HG02943 (cell line): ENCODE data around the gene DMBT1.

Experiments
- ATAC-seq: cut with Tn5 transposase; IDR thresholded peaks from one replicate; pipeline ENCODE4 v1.9.1; 2021; ENCODE audit warnings: mild to moderate bottlenecking, low read depth, moderate library complexity; ENCODE audit not compliant: unreplicated experiment

DMBT1 gene

DNA sequence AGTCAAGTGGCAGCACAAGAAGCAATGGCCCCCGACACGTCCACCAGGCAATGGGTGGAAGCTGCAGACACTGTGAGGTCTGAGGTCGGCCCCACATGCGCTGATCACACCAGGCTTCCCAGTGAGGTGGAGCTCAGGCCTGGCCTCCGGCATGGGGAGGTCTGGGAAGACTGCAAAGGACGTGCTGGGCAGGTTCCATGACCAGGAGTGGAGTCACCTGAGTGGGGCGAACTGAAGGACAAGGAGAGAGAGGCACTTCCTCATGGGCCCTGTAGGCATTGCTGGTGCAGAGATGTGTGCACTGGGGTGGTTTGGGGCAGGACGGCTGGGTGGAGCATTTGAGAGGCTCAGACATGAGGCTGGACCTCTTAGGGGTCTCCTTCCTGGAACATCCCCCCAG is 103.9 kb downstream of the DMBT1 start:
- no peak for ATAC-seq

DNA sequence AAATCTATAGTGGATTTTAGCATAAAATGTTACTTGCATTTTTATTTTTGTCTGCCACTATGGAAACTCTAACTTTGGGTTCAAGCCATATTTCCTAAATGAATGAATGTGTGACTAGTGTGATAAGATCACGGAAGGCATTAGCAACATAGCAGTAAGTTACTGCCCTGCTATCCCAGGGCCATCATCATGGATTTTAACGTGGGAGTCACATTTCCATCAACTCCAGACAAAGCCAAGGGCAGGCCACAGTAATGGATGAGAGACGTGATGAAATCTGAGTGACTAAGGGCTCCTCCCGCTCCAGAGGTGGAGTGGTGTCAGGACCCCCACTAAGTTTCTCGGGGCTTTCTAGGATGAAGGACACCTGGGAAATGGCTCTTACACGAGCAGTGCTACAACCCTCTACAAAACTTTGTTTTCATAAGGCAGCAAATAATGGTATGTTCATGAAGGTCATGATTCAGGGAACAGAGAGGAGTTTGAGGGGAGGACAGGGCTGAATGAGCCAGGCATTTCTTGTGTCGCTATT is 104.8 kb downstream of the DMBT1 start:
- no peak for ATAC-seq

DNA sequence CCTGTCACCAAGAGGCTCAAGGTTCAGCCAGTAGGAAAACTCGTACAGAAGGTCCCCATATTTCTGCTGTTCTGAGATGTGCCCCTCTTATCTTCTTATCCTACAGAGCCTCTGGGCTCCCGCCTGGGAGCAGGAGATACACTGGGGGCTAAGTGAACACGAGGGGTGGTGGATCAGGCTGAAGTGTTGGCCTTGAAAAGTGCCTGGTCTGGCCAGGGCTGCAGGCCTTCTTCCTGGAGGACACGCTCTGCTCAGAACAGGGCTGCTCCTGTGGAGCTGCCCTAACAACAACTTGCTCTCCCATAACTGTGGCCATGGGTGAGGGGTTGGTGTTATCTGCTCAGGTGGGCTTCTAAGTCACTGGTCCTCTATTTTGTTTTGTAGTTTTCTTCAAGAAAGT is 105.4 kb downstream of the DMBT1 start:
- ATAC-seq: no peak

DNA sequence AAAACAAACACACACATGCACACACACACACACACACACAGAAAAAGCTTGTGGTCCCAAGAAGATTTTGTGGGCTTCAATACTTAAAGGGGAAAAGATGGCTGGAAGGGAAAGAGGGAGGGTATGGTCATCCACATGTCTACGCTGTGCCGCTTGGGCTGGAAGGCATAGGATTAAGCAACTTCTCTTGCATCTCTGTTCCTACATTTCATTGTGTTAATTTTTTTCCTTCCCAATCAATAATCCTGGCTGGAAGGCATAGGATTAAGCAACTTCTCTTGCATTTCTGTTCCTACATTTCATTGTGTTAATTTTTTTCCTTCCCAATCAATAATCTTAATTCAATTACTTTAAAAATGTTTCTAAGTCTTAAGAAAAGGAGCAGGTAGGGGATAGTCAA is 108.5 kb downstream of the DMBT1 start:
- no peak for ATAC-seq

DNA sequence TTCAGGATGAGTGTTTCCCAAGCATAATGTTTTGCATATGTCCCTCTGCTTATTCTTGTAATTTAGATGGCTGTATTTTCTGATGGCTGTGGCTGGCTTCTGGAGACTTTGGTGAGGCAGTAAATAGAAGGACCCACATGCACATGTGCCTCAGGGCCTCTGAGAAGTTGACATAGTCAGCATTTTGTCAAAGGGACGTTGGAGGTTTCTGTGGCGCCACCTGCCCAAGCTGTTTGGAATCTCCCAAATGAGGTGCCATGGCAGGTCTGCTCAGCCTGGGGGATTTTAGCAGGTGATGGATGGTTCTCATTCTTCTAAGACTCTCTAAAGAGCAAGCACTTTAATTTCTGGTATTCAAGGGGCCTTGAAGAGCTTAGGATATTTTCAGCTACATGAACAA is 109.3 kb downstream of the DMBT1 start:
- no peak for ATAC-seq

DNA sequence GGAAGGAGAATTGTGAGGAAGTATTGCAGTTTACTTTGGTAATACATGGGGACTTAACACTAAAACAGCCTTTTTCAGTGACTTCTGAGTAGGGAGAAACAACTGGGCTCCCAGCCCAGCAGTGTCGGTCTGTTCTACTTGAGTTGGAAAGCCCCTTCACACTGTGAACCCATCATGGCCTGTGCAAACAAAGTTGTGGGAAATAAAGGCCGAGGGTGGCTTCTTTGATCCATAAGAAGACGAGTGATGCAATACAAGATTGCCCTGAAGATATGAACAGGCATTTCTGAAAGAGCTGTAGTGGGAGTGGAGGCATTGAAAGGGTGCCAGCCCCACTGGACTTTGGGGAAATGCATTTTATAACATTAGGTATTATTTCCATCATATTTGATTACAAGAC is 110.8 kb downstream of the DMBT1 start:
- no peak for ATAC-seq

DNA sequence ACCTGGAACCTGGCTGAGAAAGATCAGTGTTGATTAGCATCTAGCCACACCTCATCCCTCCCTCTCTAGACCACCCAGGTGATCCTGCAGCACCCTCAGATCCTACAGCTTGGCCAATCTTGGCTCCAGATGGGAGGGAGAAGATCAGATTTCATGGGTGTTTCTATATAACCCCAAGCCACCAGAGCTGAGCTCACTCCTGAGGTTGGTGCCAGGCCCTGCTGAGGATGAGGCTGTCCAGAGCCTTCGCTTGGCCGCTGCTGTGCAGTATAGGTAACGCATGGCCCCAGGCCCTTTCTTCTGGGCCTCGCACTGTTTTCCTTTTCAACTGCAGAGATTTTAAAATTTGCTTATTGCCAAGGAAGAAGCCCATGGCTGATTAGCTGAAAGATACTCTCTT is 112.1 kb downstream of the DMBT1 start:
- ATAC-seq: no peak

DNA sequence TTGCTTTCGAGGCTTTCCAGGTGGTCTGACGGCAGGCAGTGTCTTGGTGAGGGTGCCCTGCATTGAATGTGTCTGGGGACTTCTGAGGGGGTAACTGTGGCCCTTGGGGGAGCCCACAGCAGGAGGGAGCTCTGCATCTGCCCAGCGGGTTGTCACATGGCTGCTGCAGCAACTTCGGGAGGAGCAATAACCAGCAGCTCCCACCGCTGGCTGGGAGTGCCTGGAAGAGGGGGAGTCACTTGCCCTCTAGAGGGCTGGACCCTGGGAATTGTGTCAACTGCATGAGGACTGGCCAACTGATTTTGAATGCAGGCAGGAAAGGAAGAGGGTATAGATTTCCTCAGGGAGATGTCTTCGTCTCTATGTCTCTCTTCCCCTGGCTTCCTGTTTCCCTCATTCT is 112.7 kb downstream of the DMBT1 start:
- ATAC-seq: no peak

DNA sequence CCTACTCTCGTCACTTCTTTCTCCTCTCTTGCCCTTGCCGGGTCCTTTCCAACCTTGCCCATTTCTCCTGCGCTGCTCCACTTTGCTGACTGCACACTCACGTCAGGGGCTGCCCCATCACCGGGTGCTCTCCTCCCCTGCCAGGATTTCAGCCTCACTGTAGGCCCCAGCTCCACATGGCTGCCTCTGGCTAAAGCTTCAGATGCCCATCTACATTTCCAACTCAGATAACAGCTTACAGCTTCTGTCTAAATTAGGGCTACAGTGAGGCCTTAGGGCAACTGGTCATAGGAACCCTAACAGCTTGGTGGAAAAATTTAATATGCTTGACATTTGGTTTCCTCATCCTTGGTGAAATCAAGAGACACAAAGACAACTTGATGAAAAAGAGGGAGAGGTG is 113.2 kb downstream of the DMBT1 start:
- no peak for ATAC-seq

DNA sequence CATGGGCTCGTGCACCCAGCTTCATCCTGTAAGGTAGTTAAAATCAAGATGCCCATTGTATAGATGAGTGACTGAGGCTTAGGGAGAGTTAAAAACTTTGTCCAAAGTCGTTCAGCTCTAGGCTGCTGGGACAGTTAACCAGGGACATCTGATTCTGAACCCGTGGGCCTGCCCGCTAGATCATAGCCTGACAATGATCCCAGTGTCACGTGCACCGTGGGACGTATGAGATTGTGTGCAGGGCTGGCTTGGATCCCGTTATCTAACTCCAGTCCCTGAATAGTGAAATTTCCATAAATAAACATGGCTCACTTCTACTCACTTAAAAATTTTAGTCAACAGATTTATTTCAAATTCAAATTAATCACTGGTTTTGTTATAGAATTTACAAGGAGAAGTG is 114.2 kb downstream of the DMBT1 start:
- no peak for ATAC-seq

DNA sequence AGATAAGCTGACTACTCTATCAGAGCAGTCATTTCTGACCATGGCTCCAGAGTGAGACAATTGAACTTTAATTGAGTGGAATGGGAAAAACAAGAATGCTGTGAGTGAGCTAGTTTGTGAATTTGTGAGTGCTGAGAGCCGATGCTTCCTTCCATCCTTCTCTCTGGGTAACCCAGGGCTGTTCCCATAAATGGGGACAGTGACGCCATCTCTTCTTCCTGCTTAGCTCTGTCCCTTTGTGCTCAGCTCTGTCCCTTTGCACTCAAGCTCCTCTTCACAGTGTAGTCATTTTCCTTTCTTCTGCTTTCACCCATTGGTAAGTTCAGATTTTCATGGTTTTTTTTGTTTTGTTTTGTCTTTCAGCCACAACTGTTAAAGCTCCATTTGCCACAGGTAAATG is 114.7 kb downstream of the DMBT1 start:
- no peak for ATAC-seq

DNA sequence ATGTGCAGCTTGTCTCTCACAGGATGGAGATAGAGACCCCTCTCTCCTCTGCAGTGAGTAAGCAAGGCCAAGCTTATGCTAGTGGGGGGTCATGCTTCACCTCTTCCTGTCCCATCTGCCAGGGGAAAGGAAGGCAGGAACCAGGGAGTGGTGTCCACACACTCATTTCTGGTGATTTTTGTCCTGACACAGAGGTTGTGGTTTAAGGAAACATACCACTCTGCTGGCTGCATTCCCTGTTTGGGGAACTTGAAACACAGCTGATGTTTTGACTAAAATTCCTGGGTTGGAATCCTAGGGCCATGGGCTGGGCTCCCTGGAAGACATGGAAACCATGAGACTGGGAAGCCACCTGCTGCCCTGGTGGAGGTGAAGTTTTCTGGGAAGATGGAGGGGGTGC is 117.7 kb downstream of the DMBT1 start:
- no peak for ATAC-seq

DNA sequence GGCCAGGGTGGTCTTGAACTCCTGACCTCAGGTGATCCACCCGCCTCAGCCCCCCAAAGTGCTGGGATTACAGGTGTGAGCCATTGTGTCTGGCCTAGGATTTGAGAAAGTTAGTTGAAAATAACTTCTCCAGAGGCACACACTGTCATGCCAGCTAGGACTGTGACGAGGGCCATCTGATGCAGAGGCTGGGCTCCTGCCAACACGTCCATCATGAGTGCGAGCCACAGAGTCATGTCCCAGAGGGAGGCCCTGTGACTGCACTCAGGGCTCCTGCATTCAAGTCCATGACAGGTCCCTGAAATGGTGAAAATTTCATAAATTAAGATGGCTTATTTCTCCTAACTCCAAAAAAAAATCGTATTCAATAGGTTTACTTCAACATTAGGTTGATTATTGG is 122.0 kb downstream of the DMBT1 start:
- no peak for ATAC-seq

DNA sequence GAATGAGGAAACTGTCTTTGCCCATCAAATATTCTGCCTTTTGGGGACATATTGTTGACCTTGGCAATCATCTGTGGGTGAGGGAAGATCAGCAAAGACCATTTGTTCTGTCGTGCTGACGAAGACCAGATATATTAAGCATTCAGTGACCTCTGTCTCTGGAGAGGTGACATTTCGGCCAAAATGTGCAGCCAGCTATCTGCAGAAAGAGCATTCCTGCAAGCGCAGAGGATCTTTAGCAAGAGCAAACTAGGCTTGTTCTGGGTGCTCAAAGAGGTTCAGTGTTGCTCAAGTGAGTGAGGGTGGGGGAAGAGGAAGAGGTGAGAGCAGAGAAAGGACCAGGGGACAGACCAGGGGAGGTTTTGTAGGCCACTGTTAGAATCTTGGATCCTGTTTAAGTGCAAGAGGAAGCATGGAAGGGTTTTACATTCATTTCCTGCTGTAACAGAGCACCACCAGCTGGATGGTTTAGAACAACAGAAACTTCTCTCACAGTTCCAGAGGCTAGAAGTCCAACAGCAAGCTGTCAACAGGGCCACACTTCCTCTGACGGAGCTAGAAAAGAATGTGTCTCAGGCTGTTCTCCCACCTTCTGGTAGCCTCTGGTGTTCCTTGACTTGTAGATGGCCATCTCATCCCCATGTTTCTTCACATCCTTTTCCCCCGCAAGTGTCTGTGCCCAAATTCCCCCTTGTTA is 127.9 kb downstream of the DMBT1 start:
- ATAC-seq: no peak

DNA sequence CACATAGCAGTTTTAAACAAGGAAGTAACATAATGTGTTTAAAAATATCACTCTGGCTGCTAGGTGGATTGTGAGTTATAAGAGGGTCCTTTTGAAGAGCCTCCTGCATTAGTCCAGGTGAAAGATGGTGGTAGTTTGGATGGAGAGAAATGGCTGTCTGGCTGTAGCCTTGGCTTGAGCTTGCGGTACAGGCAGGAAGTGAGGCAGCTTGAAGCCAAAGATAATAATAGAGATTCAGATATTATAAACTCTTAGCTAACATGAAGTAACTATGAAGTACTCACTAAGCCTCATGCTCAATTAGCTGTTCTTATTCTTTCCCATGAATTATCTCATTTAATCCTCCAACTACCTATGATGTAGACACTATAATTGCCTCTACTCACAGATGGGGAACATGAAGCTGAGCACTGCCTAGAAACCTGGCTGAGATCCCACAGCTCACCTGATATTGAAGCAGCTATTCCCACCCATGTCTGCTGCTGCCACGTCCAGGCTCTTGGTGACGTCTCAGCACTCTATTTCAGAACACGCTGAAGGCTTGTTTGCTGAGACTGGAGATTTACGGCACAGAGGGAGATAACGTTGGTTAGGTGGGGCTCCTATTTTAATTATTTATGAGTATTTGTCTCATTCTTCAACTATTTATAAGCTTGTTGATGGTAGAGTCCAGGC is 128.7 kb downstream of the DMBT1 start:
- no peak for ATAC-seq

DNA sequence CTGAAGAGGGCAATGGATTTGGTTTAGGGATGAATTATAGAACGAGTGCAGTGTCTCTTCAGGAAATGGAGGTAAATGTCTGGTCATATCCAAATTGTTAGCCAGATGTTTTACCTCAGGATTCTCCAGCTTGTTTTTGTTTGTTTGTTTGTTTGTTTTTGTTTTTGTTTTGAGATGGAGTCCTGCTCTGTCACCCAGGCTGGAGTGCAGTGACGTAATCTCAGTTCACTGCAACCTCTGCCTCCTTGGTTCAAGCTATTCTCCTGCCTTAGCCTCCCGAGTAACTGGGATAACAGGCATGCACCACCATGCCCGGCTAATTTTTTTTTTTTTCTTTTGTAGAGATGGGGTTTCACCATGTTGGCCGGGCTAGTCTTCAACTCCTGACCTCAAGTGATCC is 132.2 kb downstream of the DMBT1 start:
- no peak for ATAC-seq
